Breast epithelium (tissue), 3 donors: ENCODE data around the gene MERTK.

Experiments
- CTCF ChIP-seq, 3 donors: fragments of 450-650 bp; IDR thresholded peaks; one replicate each; pipeline ENCODE4 v1.5.1; 2016 to 2017; ENCODE audit warnings: antibody characterized with exemption in 3 of 3, mild to moderate bottlenecking in 3 of 3, moderate library complexity in 3 of 3
- POLR2AphosphoS5 ChIP-seq, 3 donors: sonication (generic); formaldehyde crosslinking; IDR thresholded peaks; one replicate each; pipeline ENCODE4 v1.6.1; 2017; ENCODE audit warnings: antibody characterized with exemption in 3 of 3

GRCh38 chr2:112005406-112006075, 107.1 kb downstream of the MERTK start:
- no peak for TF ChIP-seq CTCF (IDR thresholded peaks at IDR 0.05)
- no peak for TF ChIP-seq POLR2AphosphoS5 (IDR thresholded peaks at IDR 0.05)
